ENCODE data around the gene MAPRE3. TPM values are rescaled to one million over a fixed set of nuclear protein-coding genes. Genes with fewer than 3 reads are reported as not detected.

MAPRE3 gene
- total RNA-seq, 2 experiments from 2014 or later, result 3.4 to 4.5 TPM

DNA sequence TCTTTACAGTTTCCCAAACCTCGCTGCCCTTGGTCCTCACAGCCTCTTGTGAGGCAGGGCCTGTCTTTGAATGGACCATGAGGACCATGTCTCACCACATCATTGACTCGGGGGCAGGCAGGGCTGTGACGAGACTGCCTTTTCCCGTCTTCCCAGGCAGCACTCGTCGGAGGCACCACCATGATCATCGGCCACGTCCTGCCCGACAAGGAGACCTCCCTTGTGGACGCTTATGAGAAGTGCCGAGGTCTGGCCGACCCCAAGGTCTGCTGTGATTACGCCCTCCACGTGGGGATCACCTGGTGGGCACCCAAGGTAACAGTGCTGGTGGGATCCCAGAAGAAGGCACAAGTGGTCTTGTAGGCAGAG lies 45.7 kb upstream of the MAPRE3 start:
- H3K9me3 Mint-ChIP-seq, result no peaks in the 10 kb centered on the region
- Histone ChIP-seq H3K27me3 (ENCODE audit: control insufficient read depth in 1 of 2, insufficient read depth in 2 of 2, low read length in 2 of 2) (peaks cover 3 to 19% of the 10 kb centered on the region in 2 experiments), H3K4me3 (ENCODE audit: low read length) (no peak overlapping the region), H3K9me3 (ENCODE audit: control insufficient read depth in 1 of 2, insufficient read depth in 1 of 2, low read length in 2 of 2) (no peaks in the 10 kb centered on the region), H3K4me1 (ENCODE audit: insufficient read depth, low read length) (peaks cover 6% of the 10 kb centered on the region), H3K27ac (ENCODE audit: low read depth in 1 of 2, low read length in 2 of 2) (no peak overlapping the region), H3K36me3 (ENCODE audit: insufficient read depth, low read length) (no peaks in the 10 kb centered on the region)
- H3K36me3 Mint-ChIP-seq (ENCODE audit: low read depth), result no peaks in the 10 kb centered on the region
- H3K27ac Mint-ChIP-seq, result no peak overlapping the region
- H3K4me1 Mint-ChIP-seq (ENCODE audit: low read depth), result peaks cover 9% of the 10 kb centered on the region
- no peak overlapping the region for H3K4me3 Mint-ChIP-seq
- ATAC-seq (ENCODE audit: poor library complexity) (no peak), DNase-seq (no peak)
- TF ChIP-seq, protein P1, sequence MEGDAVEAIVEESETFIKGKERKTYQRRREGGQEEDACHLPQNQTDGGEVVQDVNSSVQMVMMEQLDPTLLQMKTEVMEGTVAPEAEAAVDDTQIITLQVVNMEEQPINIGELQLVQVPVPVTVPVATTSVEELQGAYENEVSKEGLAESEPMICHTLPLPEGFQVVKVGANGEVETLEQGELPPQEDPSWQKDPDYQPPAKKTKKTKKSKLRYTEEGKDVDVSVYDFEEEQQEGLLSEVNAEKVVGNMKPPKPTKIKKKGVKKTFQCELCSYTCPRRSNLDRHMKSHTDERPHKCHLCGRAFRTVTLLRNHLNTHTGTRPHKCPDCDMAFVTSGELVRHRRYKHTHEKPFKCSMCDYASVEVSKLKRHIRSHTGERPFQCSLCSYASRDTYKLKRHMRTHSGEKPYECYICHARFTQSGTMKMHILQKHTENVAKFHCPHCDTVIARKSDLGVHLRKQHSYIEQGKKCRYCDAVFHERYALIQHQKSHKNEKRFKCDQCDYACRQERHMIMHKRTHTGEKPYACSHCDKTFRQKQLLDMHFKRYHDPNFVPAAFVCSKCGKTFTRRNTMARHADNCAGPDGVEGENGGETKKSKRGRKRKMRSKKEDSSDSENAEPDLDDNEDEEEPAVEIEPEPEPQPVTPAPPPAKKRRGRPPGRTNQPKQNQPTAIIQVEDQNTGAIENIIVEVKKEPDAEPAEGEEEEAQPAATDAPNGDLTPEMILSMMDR (IDR thresholded peaks at IDR 0.05), result no peak
- ChIA-PET CTCF (no interaction called here), POLR2A (no interaction called here)
- peaks cover 30% of the 10 kb centered on the region for H3K27me3 Mint-ChIP-seq
- intact Hi-C loops (cut with DNase I, micrococcal nuclease), result loop anchor here in 1 of 2 experiments (5.0 kb wide), 1 partner anchor 317 kb away; no protein-coding TSS in a partner anchor

DNA sequence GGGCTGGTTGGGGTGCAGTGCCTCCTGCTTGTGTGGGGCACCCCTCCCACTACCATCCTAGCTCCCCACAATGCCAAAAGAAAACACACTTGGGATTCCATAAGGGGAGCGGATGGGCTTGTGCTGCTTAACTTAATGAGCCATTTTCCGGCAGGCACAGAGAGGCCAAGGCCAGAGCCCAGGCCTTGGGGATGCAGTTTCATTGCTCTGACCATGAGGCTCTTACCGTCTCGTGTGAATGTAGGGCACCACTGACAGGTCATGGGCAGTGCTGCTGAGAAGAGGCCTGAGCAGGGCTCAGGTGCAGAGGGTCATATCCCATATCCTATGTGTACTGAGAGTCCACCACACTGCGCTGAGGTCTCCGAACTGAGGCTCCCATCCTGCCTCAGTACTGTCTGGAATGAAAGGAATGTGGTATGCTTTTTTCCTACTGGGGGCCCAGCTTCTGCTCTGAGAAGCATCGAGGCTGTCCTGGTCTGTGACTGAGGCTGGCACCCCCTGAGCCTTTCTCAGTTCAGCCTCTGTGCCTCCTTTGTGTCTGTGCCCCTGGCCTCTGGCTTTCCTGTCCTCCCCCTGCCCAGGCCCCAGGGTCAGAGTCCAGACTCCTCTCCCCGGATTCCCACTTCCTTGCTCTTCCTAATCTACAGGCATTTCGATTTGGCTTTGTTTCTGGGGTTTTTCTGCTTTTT lies 45.2 kb upstream of the MAPRE3 start:
- TF ChIP-seq, protein P1 (IDR thresholded peaks at IDR 0.05), result no peak
- H3K4me3 Mint-ChIP-seq, result no peak overlapping the region
- Histone ChIP-seq H3K27me3 (ENCODE audit: control insufficient read depth in 1 of 2, insufficient read depth in 2 of 2, low read length in 2 of 2) (peaks cover 3 to 19% of the 10 kb centered on the region in 2 experiments), H3K36me3 (ENCODE audit: insufficient read depth, low read length) (no peaks in the 10 kb centered on the region), H3K4me1 (ENCODE audit: insufficient read depth, low read length) (peaks cover 6% of the 10 kb centered on the region), H3K9me3 (ENCODE audit: control insufficient read depth in 1 of 2, insufficient read depth in 1 of 2, low read length in 2 of 2) (no peaks in the 10 kb centered on the region), H3K27ac (ENCODE audit: low read depth in 1 of 2, low read length in 2 of 2) (no peak overlapping the region), H3K4me3 (ENCODE audit: low read length) (no peak overlapping the region)
- H3K4me1 Mint-ChIP-seq (ENCODE audit: low read depth), result peaks cover 9% of the 10 kb centered on the region
- H3K36me3 Mint-ChIP-seq (ENCODE audit: low read depth), result no peaks in the 10 kb centered on the region
- ATAC-seq (ENCODE audit: poor library complexity) (no peak), DNase-seq (no peak)
- peaks cover 36% of the 10 kb centered on the region for H3K27me3 Mint-ChIP-seq
- ChIA-PET POLR2A (no interaction called here), CTCF (no interaction called here)
- intact Hi-C loops (cut with DNase I, micrococcal nuclease), result loop anchor here in 1 of 2 experiments (5.0 kb wide), 1 partner anchor 318 kb away; no protein-coding TSS in a partner anchor
- H3K9me3 Mint-ChIP-seq, result no peaks in the 10 kb centered on the region
- H3K27ac Mint-ChIP-seq, result no peak overlapping the region

DNA sequence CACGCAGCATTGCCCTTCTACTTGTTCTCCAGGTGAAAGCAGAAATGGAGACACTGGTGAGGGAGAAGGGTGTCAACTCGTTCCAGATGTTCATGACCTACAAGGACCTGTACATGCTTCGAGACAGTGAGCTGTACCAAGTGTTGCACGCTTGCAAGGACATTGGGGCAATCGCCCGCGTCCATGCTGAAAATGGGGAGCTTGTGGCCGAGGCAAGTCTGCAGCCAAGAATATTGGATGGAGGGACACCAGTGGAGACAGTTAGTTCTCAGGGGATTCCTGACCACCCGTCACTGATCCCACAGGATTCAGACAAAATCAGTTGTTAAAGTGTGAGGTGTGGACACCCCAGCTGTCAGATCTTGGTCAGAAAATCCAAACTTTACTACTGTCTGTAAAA lies 43.2 kb upstream of the MAPRE3 start:
- H3K4me1 Mint-ChIP-seq (ENCODE audit: low read depth), result peaks cover 9% of the 10 kb centered on the region
- ATAC-seq (ENCODE audit: poor library complexity) (no peak), DNase-seq (no peak)
- H3K9me3 Mint-ChIP-seq, result no peaks in the 10 kb centered on the region
- no peak overlapping the region for H3K4me3 Mint-ChIP-seq
- Histone ChIP-seq H3K27me3 (ENCODE audit: control insufficient read depth in 1 of 2, insufficient read depth in 2 of 2, low read length in 2 of 2) (peaks cover 0 to 10% of the 10 kb centered on the region in 2 experiments), H3K27ac (ENCODE audit: low read depth in 1 of 2, low read length in 2 of 2) (no peak overlapping the region), H3K9me3 (ENCODE audit: control insufficient read depth in 1 of 2, insufficient read depth in 1 of 2, low read length in 2 of 2) (no peaks in the 10 kb centered on the region), H3K4me3 (ENCODE audit: low read length) (no peak overlapping the region), H3K4me1 (ENCODE audit: insufficient read depth, low read length) (peaks cover 6% of the 10 kb centered on the region), H3K36me3 (ENCODE audit: insufficient read depth, low read length) (no peaks in the 10 kb centered on the region)
- TF ChIP-seq, protein P1 (IDR thresholded peaks at IDR 0.05), result no peak
- H3K27ac Mint-ChIP-seq, result no peak overlapping the region
- intact Hi-C loops (cut with DNase I, micrococcal nuclease), result loop anchor here in 1 of 2 experiments (5.0 kb wide), 1 partner anchor 320 kb away; no protein-coding TSS in a partner anchor
- H3K36me3 Mint-ChIP-seq (ENCODE audit: low read depth), result no peaks in the 10 kb centered on the region
- H3K27me3 Mint-ChIP-seq, result peaks cover 28% of the 10 kb centered on the region
- ChIA-PET CTCF (no interaction called here), POLR2A (interaction anchor here (0.9 kb wide), 1 partner anchor 10 kb away, joined by 3 read pairs; no protein-coding TSS in a partner anchor)
